HG03039 (cell line): ENCODE data around the gene TCHHL1.

Source experiments
- ATAC-seq: cut with Tn5 transposase; IDR thresholded peaks from one replicate; pipeline ENCODE4 v1.9.1; 2021; ENCODE audit warnings: mild to moderate bottlenecking, moderate library complexity; ENCODE audit not compliant: unreplicated experiment

The TCHHL1 gene

DNA sequence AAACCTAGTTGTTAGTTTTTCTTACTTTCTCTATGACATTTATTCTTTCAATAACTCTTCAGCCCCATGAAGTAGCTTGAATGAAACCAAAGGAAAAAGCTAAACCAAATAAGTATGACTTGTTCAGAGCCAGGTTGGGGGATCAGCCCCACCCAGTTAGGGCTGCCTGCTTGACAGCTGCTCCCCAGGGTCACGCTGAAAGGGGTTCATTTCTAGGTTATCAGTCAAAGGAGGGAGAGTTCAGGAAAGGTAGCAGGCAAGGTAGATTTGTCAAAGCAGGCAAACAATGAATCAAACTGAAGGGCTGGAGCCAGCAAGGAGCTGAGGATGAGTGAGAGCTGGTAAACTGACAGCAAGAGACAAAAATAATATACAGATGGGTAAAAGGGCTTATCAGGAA lies 49.0 kb downstream of the TCHHL1 start:
- ATAC-seq = no peak

DNA sequence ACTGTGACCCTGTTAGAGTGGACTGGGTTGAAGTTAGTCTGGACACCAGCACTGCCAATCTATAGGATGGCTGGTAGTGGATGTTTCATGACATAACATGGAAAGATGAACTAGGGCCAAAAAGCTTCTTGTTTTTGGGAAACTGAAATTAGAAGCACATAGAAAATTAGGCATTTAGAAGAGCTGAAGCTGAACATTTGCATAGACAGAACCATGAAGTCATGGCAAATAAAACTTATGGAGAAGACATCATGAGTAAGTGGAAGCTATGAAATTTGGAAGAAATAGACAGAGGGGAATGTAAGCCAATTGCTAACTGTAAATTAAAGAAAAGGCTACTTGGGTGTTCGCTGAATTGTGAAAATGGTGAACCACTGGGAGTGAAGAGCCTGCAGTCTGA lies 49.4 kb downstream of the TCHHL1 start:
- ATAC-seq = no peak

DNA sequence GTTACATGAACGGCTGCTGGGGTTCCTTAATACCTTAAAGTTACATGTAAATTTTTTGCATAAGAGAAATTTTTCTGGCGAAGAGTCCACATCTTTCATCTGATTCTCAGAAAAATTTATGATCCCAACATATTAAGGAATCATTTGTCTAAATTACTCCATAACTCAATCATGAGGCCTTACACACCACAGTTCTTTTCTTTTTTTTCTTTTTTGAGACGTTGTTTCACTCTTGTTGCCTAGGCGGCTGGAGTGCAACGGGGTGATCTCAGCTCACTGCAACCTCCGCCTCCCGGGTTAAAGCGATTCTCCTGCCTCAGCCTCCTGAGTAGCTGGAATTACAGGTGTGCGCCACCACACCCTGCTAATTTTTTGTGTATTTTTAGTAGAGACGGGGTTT lies 50.0 kb downstream of the TCHHL1 start:
- ATAC-seq = no peak

DNA sequence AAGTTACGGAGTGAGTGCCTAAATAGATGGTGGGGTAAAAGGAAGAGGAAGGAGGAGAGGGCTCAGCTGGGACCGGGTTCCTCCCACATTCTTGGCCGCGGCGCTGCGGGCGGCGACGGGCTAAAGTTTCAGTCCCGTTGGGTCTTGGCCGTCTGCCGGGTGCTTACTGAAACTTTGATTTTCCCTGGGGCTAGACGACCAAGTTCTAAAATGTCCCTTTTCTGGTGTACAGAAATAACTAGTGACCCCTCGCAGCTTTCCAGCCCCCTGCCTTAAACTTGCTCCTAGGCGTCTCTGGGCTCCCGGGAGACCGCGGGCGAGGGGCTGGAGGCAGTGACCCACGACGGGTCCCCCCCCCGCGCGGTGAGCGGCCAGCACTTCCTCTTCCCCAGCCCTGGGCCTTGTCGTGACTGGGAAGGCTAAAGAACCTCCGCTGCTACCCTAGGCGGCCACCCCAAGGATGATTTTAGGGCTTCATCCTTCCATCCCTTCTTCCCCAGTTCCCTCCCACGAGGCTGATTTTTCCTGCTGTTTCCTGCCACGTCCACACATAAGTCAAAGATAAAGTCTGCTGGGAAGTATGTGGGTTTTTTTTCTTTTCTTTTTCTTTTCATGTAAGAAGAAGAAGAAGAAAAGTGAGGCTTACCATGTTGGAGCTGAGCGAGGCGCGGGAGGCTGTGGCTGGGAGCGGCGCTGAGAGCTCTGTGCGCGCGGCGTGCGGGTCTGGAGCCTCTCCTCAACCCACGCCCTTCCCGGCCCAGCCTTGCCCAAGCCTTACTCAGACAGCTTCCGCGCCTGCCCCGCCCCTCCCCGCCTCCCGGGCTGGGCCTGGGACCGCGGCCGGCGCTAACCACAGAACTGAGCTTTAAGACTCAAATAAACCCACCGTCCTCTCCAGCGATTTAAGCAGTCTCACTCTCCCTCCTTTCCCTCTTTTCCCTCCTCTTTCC lies 52.3 kb downstream of the TCHHL1 start, which contains the start of gene S100A11:
Gene S100A11 (minus strand): TSS at position 738 of the 950 bp plus-strand sequence. CDS start 89 bp downstream, at position 649.
- ATAC-seq = peak; percentile 64

DNA sequence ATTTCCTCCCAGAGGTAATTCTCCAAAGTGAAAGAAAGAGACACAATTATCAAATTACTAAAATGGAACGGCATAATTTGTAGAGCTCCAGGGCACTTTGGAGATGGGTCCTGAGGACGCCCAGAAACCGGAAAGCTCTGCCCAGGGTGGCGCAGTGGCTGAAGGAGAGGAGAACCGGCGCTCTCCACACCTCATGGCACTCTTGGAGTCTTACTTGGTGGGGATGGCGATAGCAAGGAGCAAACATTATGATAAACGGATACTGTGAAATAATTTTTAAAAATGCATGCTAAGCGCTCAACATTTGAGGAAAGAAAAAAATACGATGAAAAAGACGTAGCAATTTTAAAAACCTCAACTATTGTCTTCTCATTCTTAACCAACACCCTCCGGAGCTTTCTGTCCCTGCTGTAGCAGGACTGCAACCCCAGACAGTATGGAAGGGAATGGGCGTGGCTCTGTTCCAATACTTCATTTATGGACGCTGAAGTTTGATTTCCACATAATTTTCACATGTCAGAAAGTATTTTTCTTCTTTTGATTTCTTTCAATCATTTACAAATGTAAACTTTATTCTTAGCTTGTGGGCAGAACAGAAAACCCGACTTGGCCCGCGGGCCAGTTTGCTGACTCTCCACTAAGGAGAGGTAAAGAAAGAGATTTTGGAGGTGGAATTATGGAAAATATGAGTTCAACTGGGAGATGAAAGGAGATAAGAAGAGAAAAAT lies 53.2 kb downstream of the TCHHL1 start:
- no peak for ATAC-seq

DNA sequence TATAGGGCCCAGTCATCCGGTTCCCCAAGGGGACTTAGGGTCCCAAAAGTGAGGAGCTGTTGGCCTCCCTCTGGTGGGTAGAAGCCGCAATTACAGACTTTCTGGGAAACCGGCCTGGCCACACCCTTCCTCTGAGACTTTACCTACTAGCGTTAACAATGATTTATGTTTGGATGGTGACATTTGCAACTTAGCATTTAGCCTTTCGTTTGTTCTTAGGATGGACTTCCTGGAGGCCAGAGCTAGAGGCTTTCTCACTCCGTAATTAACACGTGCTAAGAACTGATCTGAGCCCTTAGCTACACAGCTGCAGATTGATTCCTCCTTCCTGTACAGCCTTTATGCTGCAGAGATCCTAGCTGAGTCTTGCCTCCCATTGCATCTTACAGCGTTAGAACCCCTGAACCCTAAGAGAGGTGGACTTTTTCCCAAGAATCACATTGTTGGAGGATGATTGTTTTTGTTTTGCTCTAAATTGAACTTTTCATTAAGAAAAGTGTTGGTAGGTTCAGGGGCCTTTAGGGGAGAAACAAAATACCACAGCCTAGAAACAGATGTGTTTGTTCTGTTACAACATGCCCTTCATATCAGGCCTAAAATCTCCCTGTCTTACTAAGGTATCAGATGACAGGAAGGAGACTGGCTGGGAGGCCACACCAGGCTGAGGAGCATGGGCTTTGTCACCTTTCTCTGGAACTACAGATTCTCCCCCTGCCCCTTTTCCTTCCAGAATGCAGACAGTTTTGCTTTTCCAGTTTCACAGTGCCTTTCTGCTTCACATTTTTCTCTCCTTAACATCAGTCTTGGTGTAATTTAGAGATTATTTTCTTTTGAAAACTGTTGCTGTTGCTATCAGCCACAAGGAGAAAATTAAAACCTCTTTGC lies 54.0 kb downstream of the TCHHL1 start:
- peak; percentile 37 for ATAC-seq

DNA sequence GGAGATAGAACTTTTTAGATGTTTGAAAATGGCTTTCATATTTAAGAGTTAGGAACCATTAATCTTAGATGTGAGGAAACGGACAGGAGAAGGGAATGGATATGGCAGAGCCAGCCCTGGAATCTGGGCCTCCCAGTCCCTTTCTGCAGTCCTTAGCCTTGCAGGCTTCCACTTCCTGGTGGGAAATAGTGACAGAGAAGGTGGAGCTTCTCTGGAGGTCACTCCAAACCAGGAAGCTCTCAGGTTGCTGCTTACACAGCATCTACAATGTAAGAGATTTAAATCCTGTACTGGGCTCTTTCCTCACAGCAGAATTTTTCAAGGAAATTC lies 54.6 kb downstream of the TCHHL1 start:
- peak; percentile 11 for ATAC-seq
